ENCODE measurements around the gene RPL5. TPM values are rescaled to one million over a fixed set of nuclear protein-coding genes. Genes with fewer than 3 reads are reported as not detected.

RPL5 gene
- total and polyA plus RNA-seq, 9 of the 15 experiments (the other 6 are each of a cell fraction or from before 2014, with no cell fraction given) = 1,467 to 4,252 (median 2,454) TPM

- TF ChIP-seq ZNF707 (CRISPR knock-in tag; conservative IDR thresholded peaks at IDR 0.05) (no peak), TOE1 (IDR thresholded peaks at IDR 0.05; ENCODE audit: borderline replicate concordance) (peak; percentile 62; the same call in 1 of the 2 replicates), TOE1 (CRISPR knock-in tag; IDR thresholded peaks at IDR 0.05; ENCODE audit: borderline replicate concordance, low read depth) (no peak), MNT (conservative IDR thresholded peaks at IDR 0.05) (0 out of 4 replicates have a peak, but pooled peaks of 1 of the 2 experiments have one; percentile 32), ETV6 (IDR thresholded peaks at IDR 0.05; ENCODE audit: borderline replicate concordance in 1 of 2, low read depth in 2 of 2, low read length in 1 of 2) (0 out of 4 replicates have a peak, but pooled peaks of 1 of the 2 experiments have one; percentile 21), ETV6 (CRISPR knock-in tag; IDR thresholded peaks at IDR 0.05; ENCODE audit: borderline replicate concordance) (no peak), RREB1 (CRISPR knock-in tag; IDR thresholded peaks at IDR 0.05) (no peak), KDM4B (IDR thresholded peaks at IDR 0.05; ENCODE audit: borderline replicate concordance in 2 of 2, low read depth in 1 of 2) (no peak), HNRNPK (IDR thresholded peaks at IDR 0.05; ENCODE audit: low read depth, low read length, poor library complexity, severe bottlenecking) (no peak), ZZZ3 (IDR thresholded peaks at IDR 0.05) (0 out of 2 replicates have a peak, but pooled peaks have one; percentile 44), NFRKB (IDR thresholded peaks at IDR 0.05; ENCODE audit: low read depth) (peak; percentile 76; the same call in 1 of the 2 replicates), NCOA2 (IDR thresholded peaks at IDR 0.05; ENCODE audit: partially characterized antibody in 2 of 2) (no peak), SMARCB1 (IDR thresholded peaks at IDR 0.05; ENCODE audit: insufficient read length, low read depth) (no peak), IRF2 (CRISPR knock-in tag; IDR thresholded peaks at IDR 0.05) (no peak), RB1 (IDR thresholded peaks at IDR 0.05; ENCODE audit: low read depth) (no peak), MEIS2 (IDR thresholded peaks at IDR 0.05; ENCODE audit: partially characterized antibody) (peak; percentile 9), ZNF511 (CRISPR knock-in tag; IDR thresholded peaks at IDR 0.05) (no peak), FOXM1 (IDR thresholded peaks at IDR 0.05; ENCODE audit: low read depth) (peak; percentile 67), FOXM1 (CRISPR knock-in tag; IDR thresholded peaks at IDR 0.05; ENCODE audit: low read depth) (no peak), GATAD2B (IDR thresholded peaks at IDR 0.05; ENCODE audit: borderline replicate concordance) (no peak; the same call in 1 of the 2 replicates), PHB2 (IDR thresholded peaks at IDR 0.05; ENCODE audit: low read depth) (no peak), KHSRP (IDR thresholded peaks at IDR 0.05) (0 out of 2 replicates have a peak, but pooled peaks have one; percentile 20)
These were observed 39.5 kb upstream of the RPL5 start (continued) for GRCh38 chr1:92792340-92792782.

All from K562 (cell line).